Endothelial cell of umbilical vein (primary cell): ENCODE results near the gene TANGO6. TPM values are rescaled to one million over a fixed set of nuclear protein-coding genes. Genes with fewer than 3 reads are reported as not detected.
"Not testable (repeated sequence)": the region's sequence is repeated elsewhere in the genome, so short reads cannot be mapped to it uniquely, and the experiment has no call there.

Experiments used
- BruUV-seq: library from RNA; stranded (reverse); fragments of 400-500 nt; replicated peaks from 2 replicates; lab custom pipeline; 2021; lab: Mats Ljungman, UMichigan
- CTCF ChIA-PET: fragments of 300-600, 350-600 bp; sonication (Branson Sonifier 250); formaldehyde crosslinking; loops from one replicate; lab custom pipeline; 2021; ENCODE audit warnings: antibody characterized with exemption, inconsistent platforms; lab: Charles Lee
- POLR2A ChIA-PET: fragments of 300-600, 350-600 bp; sonication (Branson Sonifier 250); formaldehyde crosslinking; loops from one replicate; lab custom pipeline; 2021; ENCODE audit warnings: antibody characterized with exemption, inconsistent platforms; lab: Charles Lee
- DNase-seq: peaks from one replicate; pipeline ENCODE4 v3.0.0-alpha.2; 2011; ENCODE audit warnings: low read depth, low spot score
- FAIRE-seq: peaks from 2 replicates; lab custom pipeline; 2011; peaks lifted over from hg19 to GRCh38; lab: Jason Lieb, UNC
- H2AFZ ChIP-seq: 2 replicates; pipeline ENCODE4 v1.6.0; 2012; ENCODE audit warnings: low read depth, low read length, control low read depth, inconsistent platforms
- H3K27ac ChIP-seq: 2 replicates; pipeline ENCODE4 v1.5.1; 2011; ENCODE audit warnings: low read depth, mild to moderate bottlenecking, control low read depth, low read length, moderate library complexity; ENCODE audit not compliant: insufficient read depth
- H3K27me3 ChIP-seq, 2 experiments: 2 replicates each; pipeline versions ENCODE4 v1.6.0 to v1.6.1; 2011; ENCODE audit warnings: low read length in 2 of 2, mixed read lengths in 1 of 2; ENCODE audit not compliant: control insufficient read depth in 2 of 2, insufficient read depth in 2 of 2
- H3K36me3 ChIP-seq, 2 experiments: 2 replicates in 1 of 2; 3 replicates in 1 of 2; pipeline ENCODE4 v1.5.1; 2011; ENCODE audit warnings: low read length in 2 of 2, mild to moderate bottlenecking in 1 of 2, moderate library complexity in 1 of 2; ENCODE audit not compliant: control insufficient read depth in 2 of 2, insufficient read depth in 2 of 2; ENCODE audit errors: extremely low read depth in 1 of 2
- H3K4me1 ChIP-seq: 3 replicates; pipeline ENCODE4 v1.5.1; 2011; ENCODE audit warnings: mild to moderate bottlenecking, low read length; ENCODE audit not compliant: control insufficient read depth, insufficient read depth; ENCODE audit errors: extremely low read depth
- H3K4me2 ChIP-seq: 2 replicates; pipeline ENCODE4 v1.6.1; 2011; ENCODE audit warnings: low read length, control low read depth, mixed read lengths; ENCODE audit not compliant: insufficient read depth
- H3K4me3 ChIP-seq, 3 experiments: fragments of 200-600 bp in 1 of 3; sonication (generic), shearing (Covaris generic) in 1 of 3; replicated peaks in 1 of 3; 2 replicates each; pipeline ENCODE4 v1.5.1; 2011 to 2016; ENCODE audit warnings: control low read depth in 3 of 3, low read length in 3 of 3, mild to moderate bottlenecking in 2 of 3, inconsistent platforms in 1 of 3, low read depth in 1 of 3, moderate library complexity in 1 of 3; ENCODE audit not compliant: insufficient read depth in 1 of 3
- H3K79me2 ChIP-seq: 2 replicates; pipeline ENCODE4 v1.6.0; 2012; ENCODE audit warnings: low read length, inconsistent platforms; ENCODE audit not compliant: control insufficient read depth, insufficient read depth
- H3K9ac ChIP-seq: replicated peaks from 2 replicates; pipeline ENCODE3; 2011; ENCODE audit warnings: low read length, control low read depth; ENCODE audit not compliant: insufficient read depth; ENCODE audit errors: extremely low read depth
- H3K9me1 ChIP-seq: replicated peaks from 3 replicates; pipeline ENCODE4 v1.6.0; 2011; ENCODE audit warnings: mild to moderate bottlenecking, low read length; ENCODE audit not compliant: control insufficient read depth, insufficient read depth; ENCODE audit errors: extremely low read depth
- H3K9me3 ChIP-seq: replicated peaks from 2 replicates; pipeline ENCODE4 v1.5.1; 2012; ENCODE audit warnings: low read length, inconsistent platforms; ENCODE audit not compliant: control insufficient read depth, insufficient read depth
- H4K20me1 ChIP-seq: replicated peaks from 2 replicates; pipeline ENCODE3; 2011; ENCODE audit warnings: mild to moderate bottlenecking, low read length; ENCODE audit not compliant: control insufficient read depth, insufficient read depth; ENCODE audit errors: extremely low read depth
- EZH2 ChIP-seq: IDR thresholded peaks from 2 replicates; pipeline ENCODE4 v1.6.1; 2012; ENCODE audit warnings: borderline replicate concordance, low read depth, mild to moderate bottlenecking, moderate library complexity, low read length, inconsistent platforms; ENCODE audit not compliant: severe bottlenecking
- FOS ChIP-seq: IDR thresholded peaks from 2 replicates; pipeline ENCODE4 v1.6.1; 2011; ENCODE audit warnings: mild to moderate bottlenecking, low read length, moderate library complexity, borderline replicate concordance; ENCODE audit not compliant: insufficient read depth
- GATA2 ChIP-seq: IDR thresholded peaks from 2 replicates; pipeline ENCODE4 v1.7.0; 2011; ENCODE audit warnings: low read depth, mild to moderate bottlenecking, moderate library complexity, mixed read lengths, low read length; ENCODE audit not compliant: insufficient read length, insufficient read depth
- JUN ChIP-seq: IDR thresholded peaks from 2 replicates; pipeline ENCODE4 v1.6.1; 2011; ENCODE audit warnings: borderline replicate concordance, low read depth; ENCODE audit not compliant: insufficient read length, insufficient read depth
- MYC ChIP-seq: IDR thresholded peaks from one replicate; pipeline ENCODE4 v1.6.1; 2011; ENCODE audit warnings: mild to moderate bottlenecking, low read depth, low read length
- POLR2A ChIP-seq: IDR thresholded peaks from 2 replicates; pipeline ENCODE4 v1.6.1; 2012; ENCODE audit warnings: low read depth, mild to moderate bottlenecking, control low read depth, low read length
- POLR2AphosphoS5 ChIP-seq: IDR thresholded peaks from 2 replicates; pipeline ENCODE4 v1.6.1; 2012; ENCODE audit warnings: low read depth, mild to moderate bottlenecking, control low read depth, low read length, moderate library complexity; ENCODE audit not compliant: insufficient read depth
- dilution Hi-C: fragments of 300-500 bp; cut with MboI; formaldehyde crosslinking; loops from one replicate; pipeline ENCODE4 v1.15.0; 2019; ENCODE audit warnings: low sequenced_read_pairs; ENCODE audit not compliant: extremely low pct_ligation_motif_present
- intact Hi-C: fragments of 100-400 bp; cut with micrococcal nuclease; formaldehyde crosslinking; loops from one replicate; pipeline ENCODE4 v1.10.0; 2022
- polyA plus RNA-seq, 4 experiments: library from polyadenylated mRNA; depleted of rRNA in 3 of 4; stranded (reverse) in 3 of 4; unstranded in 1 of 4; fragments of >200 nt; gene quantifications; 2 replicates each; pipeline versions ENCODE4 v1.2.1 to v1.2.3, GENCODE V29; 2011 to 2012; ENCODE audit warnings: missing spikeins in 1 of 4
- total RNA-seq: library from RNA; stranded (reverse); gene quantifications from 2 replicates; pipeline ENCODE4 v1.2.3, GENCODE V29; 2021
- TF ChIP-seq, protein P1 (sequence below), 2 donors: IDR thresholded peaks; 1 replicate in 1 of 2; 2 replicates in 1 of 2; pipeline ENCODE4 v1.5.1; 2011; ENCODE audit warnings: low read length in 2 of 2, mild to moderate bottlenecking in 2 of 2, moderate library complexity in 2 of 2, control low read depth in 1 of 2, inconsistent platforms in 1 of 2, low read depth in 1 of 2; ENCODE audit not compliant: insufficient read depth in 1 of 2; ENCODE audit errors: extremely low read depth in 1 of 2
- TF ChIP-seq, protein P2 (sequence below): IDR thresholded peaks from 2 replicates; pipeline ENCODE4 v1.6.1; 2011; ENCODE audit not compliant: insufficient read depth, insufficient read length

TANGO6 gene
- total and polyA plus RNA-seq, 2 donors (not counting 3 experiments of a cell fraction or from before 2014, with no cell fraction given) = 6.7 to 21.2 TPM

DNA sequence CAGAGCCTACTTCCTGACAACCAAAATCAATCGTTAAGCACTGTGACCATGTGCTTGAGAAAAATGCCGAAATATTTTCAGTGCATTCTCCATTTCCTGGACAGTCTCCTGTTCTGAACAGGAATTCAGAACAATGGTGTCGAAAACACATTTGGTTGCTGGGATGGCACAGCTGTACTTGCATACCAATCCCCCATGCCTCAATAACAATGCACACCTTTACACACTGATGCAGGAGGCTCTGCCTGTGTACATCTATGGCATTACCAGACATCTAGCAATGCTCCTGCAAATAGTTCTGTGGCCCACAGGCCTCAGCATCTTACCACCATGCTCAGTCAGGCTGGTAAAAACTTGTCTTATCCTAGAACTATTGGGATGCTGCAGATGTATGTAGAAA lies 282.9 kb downstream of the TANGO6 start:
- Histone ChIP-seq H2AFZ (no peak overlapping the region), H3K9ac (no peak overlapping the region), H3K27me3 (no peaks in the 10 kb centered on the region), H3K9me3 (no peaks in the 10 kb centered on the region), H3K4me3 (no peak overlapping the region), H4K20me1 (peaks cover 3% of the 10 kb centered on the region), H3K27ac (no peak overlapping the region), H3K4me2 (no peak overlapping the region), H3K9me1 (no peaks in the 10 kb centered on the region), H3K4me1 (peaks cover 12% of the 10 kb centered on the region), H3K36me3 (no peaks in the 10 kb centered on the region), H3K79me2 (peaks cover 62% of the 10 kb centered on the region)
- no TSS peak for BruUV-seq
- TF ChIP-seq, protein P1, sequence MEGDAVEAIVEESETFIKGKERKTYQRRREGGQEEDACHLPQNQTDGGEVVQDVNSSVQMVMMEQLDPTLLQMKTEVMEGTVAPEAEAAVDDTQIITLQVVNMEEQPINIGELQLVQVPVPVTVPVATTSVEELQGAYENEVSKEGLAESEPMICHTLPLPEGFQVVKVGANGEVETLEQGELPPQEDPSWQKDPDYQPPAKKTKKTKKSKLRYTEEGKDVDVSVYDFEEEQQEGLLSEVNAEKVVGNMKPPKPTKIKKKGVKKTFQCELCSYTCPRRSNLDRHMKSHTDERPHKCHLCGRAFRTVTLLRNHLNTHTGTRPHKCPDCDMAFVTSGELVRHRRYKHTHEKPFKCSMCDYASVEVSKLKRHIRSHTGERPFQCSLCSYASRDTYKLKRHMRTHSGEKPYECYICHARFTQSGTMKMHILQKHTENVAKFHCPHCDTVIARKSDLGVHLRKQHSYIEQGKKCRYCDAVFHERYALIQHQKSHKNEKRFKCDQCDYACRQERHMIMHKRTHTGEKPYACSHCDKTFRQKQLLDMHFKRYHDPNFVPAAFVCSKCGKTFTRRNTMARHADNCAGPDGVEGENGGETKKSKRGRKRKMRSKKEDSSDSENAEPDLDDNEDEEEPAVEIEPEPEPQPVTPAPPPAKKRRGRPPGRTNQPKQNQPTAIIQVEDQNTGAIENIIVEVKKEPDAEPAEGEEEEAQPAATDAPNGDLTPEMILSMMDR (IDR thresholded peaks at IDR 0.05; ENCODE audit: extremely low read depth in 1 of 2, insufficient read depth in 1 of 2, low read depth in 1 of 2, low read length in 2 of 2) = no peak
- TF ChIP-seq MYC = no peak
- no peak for TF ChIP-seq GATA2
- no peak for TF ChIP-seq JUN
- TF ChIP-seq POLR2AphosphoS5 = no peak
- TF ChIP-seq FOS = no peak
- TF ChIP-seq, protein P2, sequence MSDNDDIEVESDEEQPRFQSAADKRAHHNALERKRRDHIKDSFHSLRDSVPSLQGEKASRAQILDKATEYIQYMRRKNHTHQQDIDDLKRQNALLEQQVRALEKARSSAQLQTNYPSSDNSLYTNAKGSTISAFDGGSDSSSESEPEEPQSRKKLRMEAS = no peak
- TF ChIP-seq EZH2 = no peak
- no peak for TF ChIP-seq POLR2A
- FAIRE-seq (peak; percentile 12), DNase-seq (no peak)
- intact Hi-C loops (no loop called here), dilution Hi-C loops (no loop called here)
- ChIA-PET CTCF (interaction anchor here (3.6 to 6.8 kb wide), 3 partner anchors 14 to 279 kb away, joined by 45 to 114 read pairs (median 107); no protein-coding TSS in a partner anchor), POLR2A (no interaction called here)

DNA sequence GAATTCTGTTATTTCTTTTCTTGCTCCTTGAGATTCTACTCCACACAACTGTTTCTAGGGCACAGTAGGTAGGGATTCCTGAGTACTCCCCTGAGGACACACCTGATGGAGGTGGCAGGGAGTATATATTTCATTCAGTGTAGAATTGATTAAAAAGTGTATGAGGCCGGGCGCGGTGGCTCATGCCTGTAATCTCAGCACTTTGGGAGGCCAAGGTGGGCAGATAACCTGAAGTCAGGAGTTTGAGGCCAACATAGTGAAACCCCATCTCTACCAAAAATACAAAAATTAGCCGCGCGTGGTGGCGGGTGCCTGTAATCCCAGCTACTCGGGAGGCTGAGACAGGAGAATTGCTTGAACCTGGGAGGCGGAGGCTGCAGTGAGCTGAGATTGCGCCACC lies 283.5 kb downstream of the TANGO6 start:
- H3K4me2 ChIP-seq, H3K27ac ChIP-seq, H3K9me1 ChIP-seq, BruUV-seq, H3K9me3 ChIP-seq, DNase-seq, H3K4me3 ChIP-seq, H3K9ac ChIP-seq, H2AFZ ChIP-seq, H3K36me3 ChIP-seq, intact Hi-C loops, dilution Hi-C loops, H3K27me3 ChIP-seq, FAIRE-seq, H4K20me1 ChIP-seq: not testable (repeated sequence)
- H3K79me2 ChIP-seq = peaks cover 68% of the 10 kb centered on the region
- POLR2A ChIA-PET = interaction anchor here (0.7 kb wide), 1 partner anchor 113 kb away, joined by 3 read pairs; no protein-coding TSS in a partner anchor
- CTCF ChIA-PET = interaction anchor here (6.8 kb wide), 1 partner anchor 224 kb away, joined by 107 read pairs; no protein-coding TSS in a partner anchor
- peaks cover 12% of the 10 kb centered on the region for H3K4me1 ChIP-seq
